SK-N-SH treated with all-trans-retinoic acid at 6 μM for 48 hours (cell line): ENCODE data around the gene ACKR2.

Experiments
- ARNTL ChIP-seq: fragments of 450-650 bp; formaldehyde crosslinking; IDR thresholded peaks from 2 replicates; pipeline ENCODE4 v1.5.0; 2020; ENCODE audit warnings: low read depth, mild to moderate bottlenecking, moderate library complexity, borderline replicate concordance
- CREB5 ChIP-seq: fragments of 250-450 bp; sonication (Bioruptor Pico); IDR thresholded peaks from 2 replicates; pipeline ENCODE4 v1.5.1; 2020; ENCODE audit warnings: low read depth, mild to moderate bottlenecking, moderate library complexity
- ISL1 ChIP-seq: fragments of 250-450 bp; sonication (Bioruptor Pico); IDR thresholded peaks from 2 replicates; pipeline ENCODE4 v2.1.2; 2022; ENCODE audit warnings: mild to moderate bottlenecking, moderate library complexity
- PATZ1 ChIP-seq: fragments of 250-450 bp; sonication (Bioruptor Pico); IDR thresholded peaks from 2 replicates; pipeline ENCODE4 v1.8.0; 2020; ENCODE audit warnings: mild to moderate bottlenecking, moderate library complexity, borderline replicate concordance
- TCF4 ChIP-seq: fragments of 250-450 bp; sonication (Bioruptor Pico); IDR thresholded peaks from 2 replicates; pipeline ENCODE4 v1.8.0; 2021; ENCODE audit warnings: mild to moderate bottlenecking, moderate library complexity, borderline replicate concordance
- ZFP3 ChIP-seq: fragments of 250-450 bp; sonication (Bioruptor Pico); IDR thresholded peaks from 2 replicates; pipeline ENCODE4 v1.5.0; 2020; ENCODE audit warnings: mild to moderate bottlenecking, moderate library complexity
- ZNF8 ChIP-seq: fragments of 450-650 bp; formaldehyde crosslinking; IDR thresholded peaks from 2 replicates; pipeline ENCODE4 v1.5.0; 2020; ENCODE audit warnings: mild to moderate bottlenecking, moderate library complexity
- TF ChIP-seq, protein P1 (sequence below): fragments of 250-450 bp; sonication (Bioruptor Pico); IDR thresholded peaks from 2 replicates; pipeline ENCODE4 v1.5.0; 2020; ENCODE audit warnings: mild to moderate bottlenecking, moderate library complexity

DNA sequence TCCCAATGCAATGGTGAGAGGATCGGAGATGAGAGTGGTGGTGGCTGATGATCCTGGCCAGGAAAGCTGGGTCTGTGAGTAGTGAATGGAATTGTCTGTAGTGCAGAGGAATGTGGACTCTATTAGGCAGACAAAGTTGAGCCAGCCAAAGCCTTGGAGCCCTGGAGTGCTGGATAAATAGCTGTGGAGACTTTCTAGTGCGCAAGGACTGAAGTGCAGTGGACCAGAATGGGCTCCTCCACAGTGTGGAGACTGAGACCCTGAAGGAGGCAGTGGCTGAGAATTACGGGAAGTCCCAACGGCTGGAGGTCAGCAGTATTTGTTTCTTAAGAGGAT lies 97.6 kb downstream of the ACKR2 start:
- TF ChIP-seq ZFP3 (CRISPR knock-in tag) (no peak), ZNF8 (CRISPR knock-in tag) (no peak), CREB5 (CRISPR knock-in tag) (no peak), PATZ1 (CRISPR knock-in tag) (no peak), TCF4 (CRISPR knock-in tag) (no peak), ARNTL (CRISPR knock-in tag) (no peak), ISL1 (CRISPR knock-in tag) (no peak)
- TF ChIP-seq, protein P1, sequence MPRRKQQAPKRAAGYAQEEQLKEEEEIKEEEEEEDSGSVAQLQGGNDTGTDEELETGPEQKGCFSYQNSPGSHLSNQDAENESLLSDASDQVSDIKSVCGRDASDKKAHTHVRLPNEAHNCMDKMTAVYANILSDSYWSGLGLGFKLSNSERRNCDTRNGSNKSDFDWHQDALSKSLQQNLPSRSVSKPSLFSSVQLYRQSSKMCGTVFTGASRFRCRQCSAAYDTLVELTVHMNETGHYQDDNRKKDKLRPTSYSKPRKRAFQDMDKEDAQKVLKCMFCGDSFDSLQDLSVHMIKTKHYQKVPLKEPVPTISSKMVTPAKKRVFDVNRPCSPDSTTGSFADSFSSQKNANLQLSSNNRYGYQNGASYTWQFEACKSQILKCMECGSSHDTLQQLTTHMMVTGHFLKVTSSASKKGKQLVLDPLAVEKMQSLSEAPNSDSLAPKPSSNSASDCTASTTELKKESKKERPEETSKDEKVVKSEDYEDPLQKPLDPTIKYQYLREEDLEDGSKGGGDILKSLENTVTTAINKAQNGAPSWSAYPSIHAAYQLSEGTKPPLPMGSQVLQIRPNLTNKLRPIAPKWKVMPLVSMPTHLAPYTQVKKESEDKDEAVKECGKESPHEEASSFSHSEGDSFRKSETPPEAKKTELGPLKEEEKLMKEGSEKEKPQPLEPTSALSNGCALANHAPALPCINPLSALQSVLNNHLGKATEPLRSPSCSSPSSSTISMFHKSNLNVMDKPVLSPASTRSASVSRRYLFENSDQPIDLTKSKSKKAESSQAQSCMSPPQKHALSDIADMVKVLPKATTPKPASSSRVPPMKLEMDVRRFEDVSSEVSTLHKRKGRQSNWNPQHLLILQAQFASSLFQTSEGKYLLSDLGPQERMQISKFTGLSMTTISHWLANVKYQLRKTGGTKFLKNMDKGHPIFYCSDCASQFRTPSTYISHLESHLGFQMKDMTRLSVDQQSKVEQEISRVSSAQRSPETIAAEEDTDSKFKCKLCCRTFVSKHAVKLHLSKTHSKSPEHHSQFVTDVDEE: no peak
